ENCODE results near the gene SYT9. TPM values are rescaled to one million over a fixed set of nuclear protein-coding genes. Genes with fewer than 3 reads are reported as not detected.

Gene SYT9
- total and polyA plus RNA-seq, 2 of the 4 experiments (the other 2 are of a cell fraction): not detected

DNA sequence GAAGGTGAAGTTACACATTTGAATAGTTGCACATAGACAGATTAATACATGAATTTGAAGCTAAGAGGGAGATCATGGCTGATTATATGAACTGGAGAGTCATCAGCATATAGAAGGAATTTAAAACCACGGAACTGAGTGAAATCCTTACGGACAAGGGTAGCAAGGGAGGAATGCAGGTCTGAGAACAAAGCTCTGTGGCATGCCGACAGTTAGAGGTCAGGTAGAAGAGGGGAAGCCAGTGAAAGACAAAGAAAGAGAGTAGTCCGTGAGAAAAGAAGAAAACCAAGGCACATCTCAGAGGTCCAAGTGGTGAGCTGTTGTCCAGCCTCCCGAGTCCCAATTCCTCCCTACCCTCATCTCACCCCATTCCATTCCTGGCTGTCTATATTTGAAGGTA is 11.8 kb upstream of the SYT9 start:
- Histone ChIP-seq H2BK15ac (ENCODE audit: low read depth, low read length) (no peak overlapping the region), H3K9ac (ENCODE audit: low read depth, low read length) (no peak overlapping the region), H3K9me3 (ENCODE audit: control insufficient read depth, insufficient read depth, low read length) (no peaks in the 10 kb centered on the region), H3K4me3 (ENCODE audit: insufficient read depth, low read depth, low read length) (no peak overlapping the region), H3K56ac (ENCODE audit: extremely low read depth, insufficient read depth, low read length) (no peak overlapping the region), H4K5ac (ENCODE audit: low read depth, low read length) (no peak overlapping the region), H2BK120ac (ENCODE audit: low read depth, low read length) (no peak overlapping the region), H2AFZ (replicated peaks; ENCODE audit: low read length, poor library complexity) (no peak overlapping the region), H3K4ac (ENCODE audit: low read depth, low read length) (no peak overlapping the region), H4K91ac (ENCODE audit: insufficient read depth, low read depth, low read length) (no peak overlapping the region), H3K18ac (ENCODE audit: low read depth, low read length) (no peak overlapping the region), H2AK9ac (replicated peaks; ENCODE audit: low read depth, low read length, poor library complexity) (no peak overlapping the region), H4K8ac (ENCODE audit: low read depth in 2 of 2, low read length in 2 of 2) (no peak overlapping the region), H3K27me3 (ENCODE audit: control insufficient read depth, insufficient read depth, low read length) (no peaks in the 10 kb centered on the region), H3K14ac (replicated peaks; ENCODE audit: low read depth, low read length) (no peak overlapping the region), H2BK20ac (ENCODE audit: low read depth, low read length) (no peak overlapping the region), H3K4me2 (ENCODE audit: low read depth, low read length) (no peak overlapping the region), H3K79me1 (ENCODE audit: low read depth in 1 of 2, low read length in 2 of 2) (no peaks in the 10 kb centered on the region), H4K20me1 (ENCODE audit: insufficient read depth, low read length) (no peaks in the 10 kb centered on the region), H3K23ac (ENCODE audit: low read depth, low read length) (no peak overlapping the region), H3K27ac (ENCODE audit: insufficient read depth, low read length) (no peak overlapping the region), H2BK5ac (ENCODE audit: low read depth, low read length, poor library complexity, severe bottlenecking) (no peak overlapping the region), H3K9me1 (ENCODE audit: insufficient read depth, low read length) (no peaks in the 10 kb centered on the region), H2AK5ac (ENCODE audit: low read depth, low read length) (no peak overlapping the region), H3K36me3 (ENCODE audit: control insufficient read depth, insufficient read depth, low read length) (no peaks in the 10 kb centered on the region), H3K4me1 (ENCODE audit: control insufficient read depth, insufficient read depth, low read length) (no peaks in the 10 kb centered on the region)
- dilution Hi-C loops (cut with HindIII; ENCODE audit: low sequenced_read_pairs, unreplicated experiment) (no loop called here), in situ Hi-C loops (cut with MboI; ENCODE audit: low sequenced_read_pairs) (no loop called here), intact Hi-C loops (cut with micrococcal nuclease) (no loop called here)
- POLR2A ChIA-PET (ENCODE audit: unreplicated experiment): no interaction called here
- no CpG with 5 or more reads among the region's 5 CpGs for WGBS, 2 experiments (ENCODE audit: extremely low coverage in 2 of 2, insufficient read length in 1 of 2)
- CTCF ChIA-PET: no interaction called here
- no TSS peak for BruUV-seq (replicated peaks)
- ATAC-seq (ENCODE audit: low read depth) (no peak), DNase-seq (no peak)
- no peak for TF ChIP-seq POLR2A (IDR thresholded peaks at IDR 0.05; ENCODE audit: low read depth, low read length)
- TF ChIP-seq, protein P1, sequence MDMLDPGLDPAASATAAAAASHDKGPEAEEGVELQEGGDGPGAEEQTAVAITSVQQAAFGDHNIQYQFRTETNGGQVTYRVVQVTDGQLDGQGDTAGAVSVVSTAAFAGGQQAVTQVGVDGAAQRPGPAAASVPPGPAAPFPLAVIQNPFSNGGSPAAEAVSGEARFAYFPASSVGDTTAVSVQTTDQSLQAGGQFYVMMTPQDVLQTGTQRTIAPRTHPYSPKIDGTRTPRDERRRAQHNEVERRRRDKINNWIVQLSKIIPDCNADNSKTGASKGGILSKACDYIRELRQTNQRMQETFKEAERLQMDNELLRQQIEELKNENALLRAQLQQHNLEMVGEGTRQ (IDR thresholded peaks at IDR 0.05; ENCODE audit: low read depth, low read length): no peak
